A673 (cell line): ENCODE results near the gene KRTAP10-10.

Experiments
- EZH2 ChIP-seq: fragments of 200-600 bp; sonication (generic); IDR thresholded peaks from 2 replicates; pipeline ENCODE4 v1.6.1; 2017; ENCODE audit warnings: borderline replicate concordance, low read depth, mild to moderate bottlenecking, mixed read lengths, antibody characterized with exemption, low read length; ENCODE audit not compliant: poor library complexity, severe bottlenecking
- TF ChIP-seq, protein P1 (sequence below): fragments of 300-800, 200-600 bp; sonication (generic); conservative IDR thresholded peaks from 2 replicates; pipeline ENCODE4 v1.5.1; 2017; ENCODE audit warnings: low read depth, mild to moderate bottlenecking, antibody characterized with exemption, low read length, moderate library complexity, mixed read lengths

DNA sequence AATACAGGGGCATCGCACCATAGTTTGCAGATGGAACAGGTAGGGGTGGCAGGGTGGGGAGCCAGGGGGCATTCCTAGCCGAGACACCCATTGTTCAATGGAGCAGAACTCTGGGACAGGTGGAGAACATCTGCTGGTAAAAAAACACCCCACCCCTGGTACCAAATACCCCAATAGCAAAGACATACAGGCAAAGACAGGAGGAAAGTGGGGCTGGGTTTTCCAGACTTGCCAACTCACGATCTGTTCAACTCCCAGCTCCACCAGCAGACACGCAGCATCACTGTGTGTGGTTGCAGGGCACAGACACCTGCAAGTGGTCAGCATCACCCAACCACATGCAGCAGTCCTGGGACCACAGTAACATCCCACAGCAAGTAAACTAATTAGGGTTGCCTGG, 25.6 kb upstream of the KRTAP10-10 start:
- TF ChIP-seq, protein P1, sequence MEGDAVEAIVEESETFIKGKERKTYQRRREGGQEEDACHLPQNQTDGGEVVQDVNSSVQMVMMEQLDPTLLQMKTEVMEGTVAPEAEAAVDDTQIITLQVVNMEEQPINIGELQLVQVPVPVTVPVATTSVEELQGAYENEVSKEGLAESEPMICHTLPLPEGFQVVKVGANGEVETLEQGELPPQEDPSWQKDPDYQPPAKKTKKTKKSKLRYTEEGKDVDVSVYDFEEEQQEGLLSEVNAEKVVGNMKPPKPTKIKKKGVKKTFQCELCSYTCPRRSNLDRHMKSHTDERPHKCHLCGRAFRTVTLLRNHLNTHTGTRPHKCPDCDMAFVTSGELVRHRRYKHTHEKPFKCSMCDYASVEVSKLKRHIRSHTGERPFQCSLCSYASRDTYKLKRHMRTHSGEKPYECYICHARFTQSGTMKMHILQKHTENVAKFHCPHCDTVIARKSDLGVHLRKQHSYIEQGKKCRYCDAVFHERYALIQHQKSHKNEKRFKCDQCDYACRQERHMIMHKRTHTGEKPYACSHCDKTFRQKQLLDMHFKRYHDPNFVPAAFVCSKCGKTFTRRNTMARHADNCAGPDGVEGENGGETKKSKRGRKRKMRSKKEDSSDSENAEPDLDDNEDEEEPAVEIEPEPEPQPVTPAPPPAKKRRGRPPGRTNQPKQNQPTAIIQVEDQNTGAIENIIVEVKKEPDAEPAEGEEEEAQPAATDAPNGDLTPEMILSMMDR: no peak
- TF ChIP-seq EZH2: no peak
